CD4-positive, alpha-beta T cell treated with Interleukin-4 for 4 hours (primary cell): ENCODE measurements around the gene SUMF1.
"Not testable (repeated sequence)": the region's sequence is repeated elsewhere in the genome, so short reads cannot be mapped to it uniquely, and the experiment has no call there.

Experiments
- DNase-seq: peaks from one replicate; pipeline ENCODE4 v3.0.0-alpha.2; 2020

Gene SUMF1

DNA sequence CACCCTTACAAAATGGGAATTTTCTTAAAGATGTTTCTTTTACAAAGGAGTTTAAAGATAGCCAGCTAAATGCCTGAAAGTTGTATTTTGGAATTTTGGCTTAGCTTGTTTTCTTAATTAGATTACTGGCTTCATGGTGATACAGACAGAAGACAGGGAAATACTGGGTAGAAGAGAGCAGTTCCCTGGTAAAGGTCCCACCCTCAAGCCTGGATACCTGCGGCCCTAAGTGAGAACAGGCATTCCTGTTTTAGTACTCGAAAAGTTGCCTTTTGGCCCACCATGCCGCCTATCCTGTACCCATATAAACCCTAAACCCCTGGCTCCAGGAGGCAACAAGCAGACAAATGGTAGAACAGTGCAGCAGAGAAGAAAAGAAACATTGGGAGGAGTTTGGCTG, 134.5 kb downstream of the SUMF1 start:
- DNase-seq, result no peak

DNA sequence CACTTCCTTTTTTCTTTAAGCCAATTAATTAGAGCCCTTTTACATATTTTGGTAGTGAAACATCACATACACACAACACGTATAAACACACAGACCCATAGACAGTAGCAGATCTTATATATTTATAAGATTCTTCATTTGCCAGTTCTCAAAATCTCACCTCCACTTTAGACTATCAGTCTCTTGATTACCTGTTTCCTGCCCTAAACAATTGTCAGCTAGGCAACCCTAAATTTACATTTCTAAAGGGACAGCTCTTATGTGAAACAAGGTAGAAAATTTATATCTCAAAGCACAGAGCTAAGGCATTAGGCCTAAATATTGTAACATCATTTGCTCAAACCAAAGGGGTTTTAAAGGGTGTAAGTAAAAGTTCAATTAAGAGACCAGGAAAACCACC, 135.0 kb downstream of the SUMF1 start:
- no peak for DNase-seq

DNA sequence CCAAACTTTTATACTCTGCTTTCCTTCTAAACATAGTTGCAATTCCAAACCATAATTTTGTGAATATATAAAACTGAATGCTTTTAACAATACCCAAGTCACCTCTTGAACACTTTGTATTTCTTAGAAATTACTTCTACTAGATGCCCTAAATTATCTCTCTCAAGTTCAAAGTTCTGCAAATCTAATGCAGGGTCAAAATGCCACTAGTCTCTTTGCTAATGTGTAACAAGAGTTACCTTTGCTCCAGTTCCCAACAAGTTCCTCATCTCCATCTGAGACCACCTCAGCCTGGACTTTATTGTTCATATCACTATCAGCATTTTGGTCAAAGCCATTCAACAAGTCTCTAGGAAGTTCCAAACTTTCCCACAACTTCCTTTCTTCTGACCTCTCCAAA, 137.3 kb downstream of the SUMF1 start:
- DNase-seq, result not testable (repeated sequence)

DNA sequence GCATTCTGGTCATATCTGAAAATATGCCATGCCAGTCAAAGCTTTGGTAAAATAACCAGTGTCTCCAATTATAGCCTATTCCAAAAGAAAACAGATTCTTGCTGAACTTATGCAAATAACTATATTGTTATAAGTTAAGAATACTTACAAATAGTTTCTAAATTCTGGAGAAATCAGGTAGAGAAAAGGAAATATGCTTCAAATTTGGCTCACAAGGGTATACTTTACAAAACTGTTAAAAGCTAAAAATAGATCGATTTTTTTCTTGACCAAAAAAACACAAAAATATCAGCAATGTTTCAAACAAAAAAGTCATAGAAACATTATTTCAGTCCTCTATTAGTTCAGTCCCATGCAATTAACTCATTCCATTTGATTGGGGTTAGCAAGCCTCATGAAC, 140.2 kb downstream of the SUMF1 start:
- no peak for DNase-seq

DNA sequence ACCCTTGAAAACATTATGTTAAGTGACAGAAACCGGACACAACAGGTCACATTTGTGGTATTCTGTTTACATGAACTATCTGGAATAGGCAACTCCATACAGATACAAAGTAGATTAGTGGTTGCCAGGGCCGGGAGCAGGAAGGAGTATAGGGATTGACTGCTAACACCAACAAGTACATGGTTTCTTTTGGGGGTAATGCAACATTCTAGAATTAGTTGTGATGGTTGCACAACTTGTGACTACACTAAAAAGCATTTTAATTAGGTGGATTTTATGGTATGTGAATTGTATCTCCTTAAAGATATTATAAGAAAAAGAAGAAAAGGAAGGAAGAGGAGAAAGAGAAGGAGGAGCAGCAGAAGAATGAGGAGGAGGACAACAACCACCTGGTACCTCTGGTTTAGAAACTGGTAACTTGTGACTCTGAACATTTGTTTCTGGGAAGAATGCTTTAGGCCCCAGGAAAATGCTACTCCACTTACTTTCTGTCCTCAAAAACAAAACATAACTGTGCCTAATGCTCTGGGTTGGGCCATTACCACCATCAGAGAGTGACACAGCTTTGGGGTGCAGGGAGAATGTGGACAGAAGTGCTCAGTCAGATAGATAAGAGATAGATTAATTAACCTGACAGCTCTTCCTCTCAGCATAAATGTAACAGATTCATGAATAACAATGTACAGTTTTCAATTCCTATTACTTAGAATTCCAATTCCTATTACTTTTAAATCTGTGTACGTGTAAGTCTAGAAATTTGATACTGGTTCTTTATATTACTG, 143.6 kb downstream of the SUMF1 start:
- no peak for DNase-seq

DNA sequence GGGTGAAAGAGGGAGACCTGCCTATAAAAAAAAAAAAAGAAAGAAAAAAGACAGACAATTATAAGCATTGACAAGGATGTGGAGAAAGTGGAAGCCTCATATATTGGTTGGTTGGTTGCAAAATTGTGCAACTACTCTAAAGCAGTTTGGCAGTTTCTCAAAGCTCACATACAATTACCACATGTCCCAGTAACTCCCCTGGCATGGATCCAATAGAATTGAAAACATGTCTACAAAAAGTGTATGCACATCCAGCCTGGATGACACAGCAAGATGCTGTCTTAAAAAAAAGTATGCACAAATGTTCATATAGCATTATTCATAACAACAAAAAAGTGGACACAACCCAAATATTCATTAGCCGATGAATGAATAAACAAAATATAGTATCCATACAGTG, 144.4 kb downstream of the SUMF1 start:
- no peak for DNase-seq

DNA sequence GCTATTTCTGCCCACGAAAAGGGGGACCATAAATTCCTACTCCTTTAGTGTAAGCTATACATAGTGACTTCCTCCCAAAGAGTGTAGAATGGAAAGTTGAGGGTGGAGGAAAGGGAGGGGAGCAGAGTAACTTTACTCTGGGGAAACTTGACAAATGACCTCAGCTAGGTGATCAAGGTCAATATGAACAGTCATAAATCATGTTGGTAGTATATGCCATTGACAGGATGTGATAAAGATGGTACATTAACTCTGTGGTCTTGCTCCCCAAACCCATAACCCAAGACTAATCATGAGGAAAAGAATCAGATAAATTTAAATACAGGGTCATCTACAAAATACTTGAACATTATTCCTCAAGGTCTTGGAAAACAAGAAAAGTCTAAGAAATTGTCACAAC, 145.3 kb downstream of the SUMF1 start:
- no peak for DNase-seq

DNA sequence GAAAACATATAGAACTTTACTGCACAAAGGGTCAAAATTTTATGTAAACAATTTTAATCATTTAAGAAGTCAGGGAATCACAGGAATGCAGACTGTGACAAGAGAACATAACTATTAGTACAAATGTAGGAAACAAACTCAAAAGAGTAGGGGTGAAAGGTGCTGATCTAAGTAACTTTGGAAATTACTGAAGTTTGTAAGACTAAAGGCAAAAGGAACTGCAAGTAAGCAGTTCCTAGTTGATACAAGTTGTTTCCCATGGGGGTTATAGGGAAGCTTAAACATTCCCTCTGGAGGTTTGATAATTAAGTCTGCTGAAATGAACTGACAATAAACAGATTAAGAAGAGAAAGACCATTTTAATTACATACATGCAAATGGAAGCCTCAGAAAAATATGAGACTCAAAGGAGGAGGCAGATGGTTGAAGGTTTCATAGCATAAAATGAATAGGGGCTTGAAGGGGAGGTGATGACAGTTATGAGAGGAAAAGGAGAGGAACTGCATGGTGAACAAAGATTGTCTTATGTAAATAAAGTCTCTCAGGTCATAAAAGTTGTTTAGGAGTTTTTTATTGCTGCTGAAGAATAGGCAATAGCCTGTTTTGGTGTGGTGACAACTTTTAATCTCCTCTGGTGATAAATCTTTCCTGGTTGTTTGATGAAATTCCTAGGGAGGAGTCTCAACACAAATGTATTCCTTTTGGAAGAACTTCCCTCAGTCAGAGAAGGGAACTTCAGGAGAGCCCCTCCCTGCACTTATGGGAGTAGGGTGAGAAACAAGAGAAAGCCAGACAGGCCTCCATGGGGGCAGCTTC, 146.8 kb downstream of the SUMF1 start:
- no peak for DNase-seq

DNA sequence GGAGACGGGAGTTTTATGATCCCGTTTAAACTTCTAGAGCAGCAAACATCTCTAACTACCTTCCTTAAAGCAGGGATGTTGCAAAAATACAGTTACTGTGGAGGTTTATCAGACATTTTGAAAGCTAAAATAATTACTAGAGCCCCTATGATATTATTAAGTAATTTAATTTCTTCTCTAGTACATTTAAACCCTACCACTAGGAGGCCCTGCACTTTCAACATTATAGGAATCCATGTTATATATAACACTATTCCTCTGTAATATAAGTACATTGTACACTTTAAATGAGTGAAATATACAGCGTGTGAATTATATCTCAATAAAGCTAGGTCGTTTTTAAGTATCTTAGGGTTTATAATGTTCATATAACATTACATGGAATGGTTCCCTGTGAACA, 152.4 kb downstream of the SUMF1 start:
- no peak for DNase-seq

DNA sequence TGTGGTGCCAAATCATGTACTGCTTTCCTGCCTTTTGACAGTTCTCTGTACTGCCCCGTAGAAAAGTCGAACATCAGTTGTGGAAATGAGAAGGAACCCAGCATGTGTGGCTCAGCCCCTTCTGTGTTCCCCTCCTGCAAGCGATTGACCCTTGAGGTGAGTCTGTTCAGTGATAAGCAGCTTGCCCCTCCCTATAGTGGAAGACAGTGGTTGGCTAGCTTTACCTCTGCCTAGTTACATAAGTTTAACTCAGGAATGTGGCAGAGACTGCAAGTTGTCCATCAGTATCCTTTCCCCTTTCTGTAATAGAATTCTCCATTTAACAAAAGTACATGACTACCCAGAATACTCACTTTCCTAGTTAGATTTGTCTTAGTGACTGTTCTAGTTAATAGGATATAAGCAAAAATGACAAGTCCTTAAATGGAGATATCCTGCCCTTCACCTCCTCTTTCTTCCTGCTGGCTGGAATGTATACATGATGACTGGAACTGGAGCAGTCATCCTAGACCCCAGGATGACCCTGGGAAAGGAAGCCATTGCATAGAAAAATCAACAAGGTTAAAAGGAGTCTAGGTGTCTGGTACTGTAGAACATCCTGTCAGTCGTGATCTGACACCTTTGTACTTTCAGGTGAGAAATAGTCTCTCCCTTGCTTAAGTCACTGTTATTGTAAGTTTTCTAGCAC, 153.3 kb downstream of the SUMF1 start:
- DNase-seq, result no peak

DNA sequence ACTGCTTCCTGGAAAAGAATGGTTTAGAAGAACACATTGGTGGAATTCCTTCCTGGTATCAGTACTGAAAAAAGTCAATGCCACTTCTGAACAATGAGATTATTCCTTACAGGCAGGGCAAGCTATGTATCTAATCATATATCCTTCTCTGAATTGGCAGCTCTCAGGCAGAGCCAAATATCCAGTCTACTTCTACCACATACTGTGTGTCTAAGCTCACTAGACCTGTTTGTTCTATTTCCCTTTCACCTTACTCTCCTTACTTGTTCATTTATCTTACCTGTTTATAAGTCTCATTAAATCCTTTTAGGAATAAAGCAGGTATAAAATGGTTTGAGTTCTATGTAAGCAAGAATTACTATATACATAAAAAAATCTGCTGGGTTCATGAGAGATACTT, 155.6 kb downstream of the SUMF1 start:
- no peak for DNase-seq
